HPDE6-E6E7 (cell line): Measurements from ENCODE around the gene CAPS.

Source experiments
- DNase-seq: peaks from one replicate; pipeline ENCODE4 v3.0.0; 2011; ENCODE audit warnings: missing footprints; ENCODE audit errors: extremely low spot score

CAPS gene

GRCh38 chr19:5891938-5892771 is 21.9 kb upstream of the CAPS start:
- no peak for DNase-seq

GRCh38 chr19:5892772-5893275 is 21.2 kb upstream of the CAPS start:
- no peak for DNase-seq

- no peak for DNase-seq
Measured at GRCh38 chr19:5893296-5893903, 20.7 kb upstream of the CAPS start.

GRCh38 chr19:5893907-5894703 is 19.9 kb upstream of the CAPS start:
- DNase-seq: no peak

- no peak for DNase-seq
Measured at GRCh38 chr19:5894704-5895349, 19.2 kb upstream of the CAPS start.

- no peak for DNase-seq
Measured at GRCh38 chr19:5895409-5895808, 18.6 kb upstream of the CAPS start.

- no peak for DNase-seq
Measured at GRCh38 chr19:5895890-5896289, 18.2 kb upstream of the CAPS start.

GRCh38 chr19:5896365-5897076 is 17.5 kb upstream of the CAPS start:
- no peak for DNase-seq

GRCh38 chr19:5897189-5897969 is 16.7 kb upstream of the CAPS start:
- no peak for DNase-seq

- no peak for DNase-seq
Measured at GRCh38 chr19:5899728-5900526, 14.1 kb upstream of the CAPS start.

- no peak for DNase-seq
Measured at GRCh38 chr19:5900976-5901375, 13.1 kb upstream of the CAPS start.

GRCh38 chr19:5903056-5903623 is 10.9 kb upstream of the CAPS start:
- no peak for DNase-seq

GRCh38 chr19:5903624-5904351 is 10.3 kb upstream of the CAPS start, which contains the start of gene NDUFA11:
NDUFA11 (minus strand) TSS chr19:5903790; CDS start chr19:5903708, 82 bp downstream.
- DNase-seq: peak; percentile 91

- peak; percentile 99 for DNase-seq
Measured at GRCh38 chr19:5904352-5905113, 9.5 kb upstream of the CAPS start, which contains the start of gene VMAC. VMAC (plus strand) TSS chr19:5904872; CDS start chr19:5904891, 19 bp downstream.

GRCh38 chr19:5905114-5905778 is 8.8 kb upstream of the CAPS start:
- DNase-seq: no peak

GRCh38 chr19:5907241-5907640 is 6.8 kb upstream of the CAPS start:
- no peak for DNase-seq
